Fibroblast of mammary gland (primary cell): Measurements from ENCODE around the gene CCL19.

Experiments used
- DNase-seq: peaks from one replicate; pipeline ENCODE4 v3.0.0-alpha.2; 2010; ENCODE audit warnings: low read depth
- H3K4me3 ChIP-seq: 2 replicates; pipeline ENCODE4 v1.5.1; 2011; ENCODE audit warnings: low read depth, mild to moderate bottlenecking, low read length, moderate library complexity; ENCODE audit not compliant: control insufficient read depth
- CTCF ChIP-seq: conservative IDR thresholded peaks from 2 replicates; pipeline ENCODE4 v1.5.1; 2011; ENCODE audit warnings: low read depth, low read length, inconsistent platforms; ENCODE audit not compliant: control insufficient read depth, insufficient read depth

Gene CCL19

GRCh38 chr9:34654323-34655051, 36.6 kb downstream of the CCL19 start:
- no peak overlapping the region for H3K4me3 ChIP-seq
- no peak for TF ChIP-seq CTCF
- DNase-seq = peak; percentile 80

GRCh38 chr9:34653151-34654072, 37.7 kb downstream of the CCL19 start:
- H3K4me3 ChIP-seq = no peak overlapping the region
- DNase-seq = peak; percentile 41
- no peak for TF ChIP-seq CTCF

- no peak for TF ChIP-seq CTCF
- H3K4me3 ChIP-seq = peak overlapping the region; percentile 54
- peak; percentile 26 for DNase-seq
Measured at GRCh38 chr9:34652602-34653000, 38.5 kb downstream of the CCL19 start.

GRCh38 chr9:34651876-34652601, 39.0 kb downstream of the CCL19 start, which contains the start of gene IL11RA:
IL11RA (plus strand) TSS chr9:34652185; CDS start chr9:34655218, 3,033 bp downstream.
- peak; percentile 86 for DNase-seq
- no peak for TF ChIP-seq CTCF
- peak within 1 kb of the TSS; percentile 54 for H3K4me3 ChIP-seq

- no peak for TF ChIP-seq CTCF
- H3K4me3 ChIP-seq = peak overlapping the region; percentile 54
- DNase-seq = peak; percentile 72
Measured at GRCh38 chr9:34651321-34651720, 39.8 kb downstream of the CCL19 start.

GRCh38 chr9:34650816-34651215, 40.3 kb downstream of the CCL19 start:
- no peak for TF ChIP-seq CTCF
- peak; percentile 40 for DNase-seq
- H3K4me3 ChIP-seq = no peak overlapping the region
